ENCODE measurements around the gene ATP9A. TPM values are rescaled to one million over a fixed set of nuclear protein-coding genes. Genes with fewer than 3 reads are reported as not detected.
"Not testable (repeated sequence)": the region's sequence is repeated elsewhere in the genome, so short reads cannot be mapped to it uniquely, and the experiment has no call there.

ATP9A gene
- total RNA-seq, 1 donor from 2014 or later, result 25.2 TPM

DNA sequence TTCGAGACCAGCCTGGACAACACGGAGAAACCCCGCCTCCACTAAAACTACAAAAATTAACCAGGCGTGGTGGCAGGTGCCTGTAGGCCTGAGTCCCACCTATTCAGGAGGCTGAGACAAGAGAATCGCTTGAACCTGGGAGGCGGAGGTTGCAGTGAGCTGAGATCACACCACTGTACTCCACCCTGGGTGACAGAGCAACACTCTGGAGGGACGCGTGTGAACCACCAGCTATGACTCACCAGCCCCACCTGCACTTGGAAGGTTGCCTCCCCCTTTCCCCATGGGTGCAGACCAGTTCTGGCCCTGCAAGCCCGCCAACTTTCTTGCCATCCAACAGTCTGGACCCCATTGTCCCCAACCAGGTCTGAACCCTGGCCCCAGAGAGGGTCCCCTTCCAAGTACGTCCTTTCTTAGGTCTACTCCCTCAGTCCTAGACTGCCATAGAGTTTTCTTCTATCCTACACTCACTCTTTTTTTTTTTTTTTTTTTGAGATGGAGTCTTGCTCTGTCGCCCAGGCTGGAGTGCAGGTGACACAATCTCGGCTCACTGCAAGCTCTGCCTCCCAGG, 29.2 kb downstream of the ATP9A start:
- H3K4me3 ChIP-seq, result no peak overlapping the region
- H3K36me3 ChIP-seq, result no peaks in the 10 kb centered on the region
- intact Hi-C loops (cut with micrococcal nuclease), result no loop called here
- no peak for DNase-seq
- no peaks in the 10 kb centered on the region for H3K9me3 ChIP-seq (replicated peaks)
- TF ChIP-seq, protein P1, sequence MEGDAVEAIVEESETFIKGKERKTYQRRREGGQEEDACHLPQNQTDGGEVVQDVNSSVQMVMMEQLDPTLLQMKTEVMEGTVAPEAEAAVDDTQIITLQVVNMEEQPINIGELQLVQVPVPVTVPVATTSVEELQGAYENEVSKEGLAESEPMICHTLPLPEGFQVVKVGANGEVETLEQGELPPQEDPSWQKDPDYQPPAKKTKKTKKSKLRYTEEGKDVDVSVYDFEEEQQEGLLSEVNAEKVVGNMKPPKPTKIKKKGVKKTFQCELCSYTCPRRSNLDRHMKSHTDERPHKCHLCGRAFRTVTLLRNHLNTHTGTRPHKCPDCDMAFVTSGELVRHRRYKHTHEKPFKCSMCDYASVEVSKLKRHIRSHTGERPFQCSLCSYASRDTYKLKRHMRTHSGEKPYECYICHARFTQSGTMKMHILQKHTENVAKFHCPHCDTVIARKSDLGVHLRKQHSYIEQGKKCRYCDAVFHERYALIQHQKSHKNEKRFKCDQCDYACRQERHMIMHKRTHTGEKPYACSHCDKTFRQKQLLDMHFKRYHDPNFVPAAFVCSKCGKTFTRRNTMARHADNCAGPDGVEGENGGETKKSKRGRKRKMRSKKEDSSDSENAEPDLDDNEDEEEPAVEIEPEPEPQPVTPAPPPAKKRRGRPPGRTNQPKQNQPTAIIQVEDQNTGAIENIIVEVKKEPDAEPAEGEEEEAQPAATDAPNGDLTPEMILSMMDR (IDR thresholded peaks at IDR 0.05; ENCODE audit: borderline replicate concordance), result no peak
- no peak overlapping the region for H3K27ac ChIP-seq (replicated peaks)
- H3K27me3 ChIP-seq (ENCODE audit: low read depth), result no peaks in the 10 kb centered on the region
- H3K4me1 ChIP-seq, result peaks cover 30% of the 10 kb centered on the region

DNA sequence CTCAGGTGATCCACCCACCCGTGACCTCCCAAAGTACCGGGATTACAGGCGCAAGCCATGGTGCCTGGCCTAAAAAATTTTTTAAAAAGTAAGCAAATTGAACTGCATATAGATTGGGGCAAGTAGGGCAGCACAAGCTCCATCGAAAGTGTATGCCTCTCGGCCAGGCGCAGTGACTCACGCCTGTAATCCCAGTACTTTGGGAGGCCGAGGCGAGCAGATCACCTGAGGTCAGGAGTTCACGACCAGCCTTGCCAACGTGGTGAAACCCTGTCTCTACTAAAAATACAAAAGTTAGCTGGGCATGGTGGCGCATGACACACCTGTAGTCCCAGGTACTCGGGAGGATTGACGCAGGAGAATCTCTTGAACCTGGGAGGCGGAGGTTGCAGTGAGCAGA, 29.9 kb downstream of the ATP9A start:
- H3K27me3 ChIP-seq (ENCODE audit: low read depth); intact Hi-C loops (cut with micrococcal nuclease): not testable (repeated sequence)

DNA sequence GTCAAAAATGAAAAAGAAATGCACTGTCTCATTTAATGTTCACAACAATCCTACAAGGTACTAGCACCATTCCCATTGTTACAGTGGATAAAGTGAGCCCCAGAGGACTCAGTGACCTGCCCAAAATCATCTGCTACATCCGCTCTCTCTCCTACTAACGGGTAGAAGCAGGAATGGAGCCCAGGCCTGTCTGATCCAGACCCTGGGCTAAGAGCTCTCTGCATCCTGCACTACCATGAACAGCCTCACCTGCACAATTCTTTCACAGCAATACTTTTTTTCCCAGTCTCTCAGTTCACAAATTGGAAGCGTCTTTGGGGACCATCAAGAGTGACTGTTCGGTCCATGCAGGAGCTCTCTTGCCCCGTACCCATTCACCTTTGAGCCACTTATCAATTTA, 31.2 kb downstream of the ATP9A start:
- no peak overlapping the region for H3K27ac ChIP-seq (replicated peaks)
- H3K9me3 ChIP-seq (replicated peaks), result no peaks in the 10 kb centered on the region
- intact Hi-C loops (cut with micrococcal nuclease), result no loop called here
- no peaks in the 10 kb centered on the region for H3K36me3 ChIP-seq
- no peak overlapping the region for H3K4me3 ChIP-seq
- peaks cover 24% of the 10 kb centered on the region for H3K4me1 ChIP-seq
- H3K27me3 ChIP-seq (ENCODE audit: low read depth), result no peaks in the 10 kb centered on the region
- TF ChIP-seq, protein P1 (IDR thresholded peaks at IDR 0.05; ENCODE audit: borderline replicate concordance), result no peak
- no peak for DNase-seq

More for the DNA sequence above, 29.9 kb downstream of the ATP9A start:
- not testable (repeated sequence) for H3K9me3 ChIP-seq (replicated peaks); DNase-seq; H3K4me3 ChIP-seq; H3K27ac ChIP-seq (replicated peaks); H3K36me3 ChIP-seq
- peaks cover 29% of the 10 kb centered on the region for H3K4me1 ChIP-seq

DNA sequence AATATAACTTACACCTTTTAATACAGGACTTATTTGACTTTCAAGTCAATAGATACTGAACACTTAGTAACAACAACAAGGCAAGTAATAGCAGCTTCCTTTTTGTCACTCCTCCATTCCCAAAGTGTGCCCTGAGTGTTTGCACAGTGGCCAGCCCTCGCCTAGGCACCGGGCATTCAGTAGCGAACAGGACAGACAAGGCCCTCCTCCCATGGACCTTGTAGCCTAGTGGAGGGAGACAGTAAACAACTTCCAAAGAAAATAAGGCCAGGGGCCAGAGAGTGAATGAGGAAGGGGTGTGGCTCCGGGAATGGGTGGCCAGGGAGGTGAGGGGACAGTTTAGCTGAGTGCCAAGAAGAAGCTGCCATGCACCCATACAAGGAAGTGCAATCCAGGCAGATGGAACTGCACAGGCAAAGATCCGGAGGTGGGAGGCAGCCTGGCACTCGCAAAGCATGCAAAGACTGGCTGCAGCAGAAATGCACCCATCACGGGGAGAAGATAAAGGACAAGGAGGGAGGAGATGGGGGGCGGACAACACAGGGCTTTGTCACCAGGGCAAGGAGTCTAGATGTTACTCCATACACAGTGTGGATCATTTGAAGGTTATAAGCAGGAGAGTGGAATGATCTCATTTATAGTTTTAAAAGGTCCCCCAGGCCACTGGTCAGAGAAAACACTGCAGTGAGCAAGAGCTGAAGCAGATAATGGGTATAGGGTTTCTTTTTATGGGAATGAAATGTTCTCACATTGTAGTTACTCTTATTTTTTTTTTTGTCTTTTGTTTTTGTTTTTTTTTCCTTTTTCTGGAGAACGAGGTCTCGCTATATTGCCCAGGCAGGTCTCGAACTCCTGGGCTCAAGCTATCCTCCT, 32.2 kb downstream of the ATP9A start:
- Histone ChIP-seq H3K36me3 (no peaks in the 10 kb centered on the region), H3K27ac (replicated peaks) (no peak overlapping the region), H3K9me3 (replicated peaks) (no peaks in the 10 kb centered on the region), H3K4me1 (peaks cover 30% of the 10 kb centered on the region), H3K4me3 (no peak overlapping the region), H3K27me3 (ENCODE audit: low read depth) (no peaks in the 10 kb centered on the region)
- no peak for DNase-seq
- intact Hi-C loops (cut with micrococcal nuclease), result no loop called here
- TF ChIP-seq, protein P1 (IDR thresholded peaks at IDR 0.05; ENCODE audit: borderline replicate concordance), result no peak

DNA sequence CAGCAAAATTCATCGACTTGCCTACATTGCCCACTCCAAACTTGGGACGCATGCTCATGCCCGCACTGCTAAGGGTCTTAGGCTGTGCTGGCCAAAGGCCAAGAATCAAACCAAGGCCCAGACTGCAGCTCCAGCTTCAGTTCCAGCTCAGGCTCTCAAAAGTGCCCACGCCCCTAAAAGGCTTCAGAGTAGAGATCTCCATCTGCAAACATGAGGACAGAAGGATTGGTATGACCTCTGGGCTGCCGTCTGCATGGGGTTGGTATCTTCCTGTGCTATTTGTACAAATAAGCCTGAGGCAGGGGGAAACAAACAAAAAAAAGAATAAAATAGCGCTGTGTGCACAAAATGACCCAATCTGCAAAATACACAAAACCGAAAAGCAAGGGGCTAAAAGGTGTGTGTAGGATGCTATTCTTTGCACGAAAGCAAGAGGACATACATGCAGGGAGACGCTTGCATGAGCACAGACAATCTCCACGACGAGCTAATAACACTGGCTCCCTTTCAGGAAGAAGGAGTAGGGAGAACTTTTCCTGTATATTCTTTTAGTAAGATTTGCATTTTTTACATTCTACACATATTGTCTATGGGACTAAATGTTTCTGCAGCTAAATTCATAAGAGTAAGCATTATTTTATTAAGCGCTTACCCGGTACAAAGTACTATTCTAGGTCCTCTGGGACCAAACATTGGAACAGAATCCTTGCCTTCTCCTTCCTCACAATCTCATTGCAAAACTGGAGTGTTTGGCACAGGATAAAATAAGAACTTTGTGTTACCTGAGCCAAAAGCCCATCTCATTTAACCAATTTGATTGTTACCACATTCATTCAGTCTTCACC, 33.1 kb downstream of the ATP9A start:
- TF ChIP-seq, protein P1 (IDR thresholded peaks at IDR 0.05; ENCODE audit: borderline replicate concordance), result no peak
- H3K9me3 ChIP-seq (replicated peaks), result no peaks in the 10 kb centered on the region
- no peaks in the 10 kb centered on the region for H3K27me3 ChIP-seq (ENCODE audit: low read depth)
- H3K4me1 ChIP-seq, result peaks cover 30% of the 10 kb centered on the region
- H3K4me3 ChIP-seq, result no peak overlapping the region
- H3K36me3 ChIP-seq, result no peaks in the 10 kb centered on the region
- intact Hi-C loops (cut with micrococcal nuclease), result no loop called here
- DNase-seq, result no peak
- no peak overlapping the region for H3K27ac ChIP-seq (replicated peaks)
